ENCODE results near the gene MRAP2.

DNA sequence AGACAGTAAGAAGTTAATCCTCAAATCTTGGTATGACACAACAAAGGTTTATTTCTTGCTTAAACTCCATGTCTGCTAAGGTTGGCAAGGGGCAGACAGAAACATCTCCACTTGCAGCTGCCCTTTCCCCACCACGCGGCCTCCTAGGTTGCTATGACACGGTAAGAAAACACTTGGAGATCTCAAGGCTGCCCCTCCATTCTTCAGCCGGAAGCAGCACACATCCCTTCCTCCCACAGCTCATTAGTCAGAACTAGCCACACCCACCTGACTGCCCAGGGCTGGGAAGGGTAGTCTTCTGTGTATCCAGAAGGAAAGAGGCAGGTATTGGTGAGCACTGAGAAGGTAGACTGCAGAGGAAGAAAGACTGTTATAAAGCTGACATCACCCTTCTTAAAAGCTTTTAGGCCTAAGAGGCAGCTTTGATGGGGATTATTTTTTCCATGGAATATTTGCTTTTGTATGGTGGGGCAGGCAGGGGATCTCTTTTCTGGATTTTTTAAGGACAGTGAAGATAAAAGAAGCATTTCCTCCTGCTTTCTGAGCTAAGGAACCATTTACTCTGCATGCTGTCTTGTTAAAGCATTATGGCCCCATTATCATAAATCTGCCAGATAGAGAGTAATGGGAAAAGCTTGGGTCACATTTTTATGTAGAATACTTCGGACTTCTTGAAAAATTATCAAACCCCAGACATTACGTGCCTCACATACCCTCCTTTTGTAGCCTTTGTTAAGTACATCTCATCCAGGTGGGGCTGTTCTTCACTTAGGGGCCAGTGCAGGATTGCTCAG, 41.6 kb downstream of the MRAP2 start:
- TF ChIP-seq EZH2 (conservative IDR thresholded peaks at IDR 0.05; ENCODE audit: low read depth, low read length) (no peak), MEF2D (CRISPR knock-in tag; IDR thresholded peaks at IDR 0.05) (no peak), HOMEZ (CRISPR knock-in tag; IDR thresholded peaks at IDR 0.05; ENCODE audit: low read depth) (no peak), CHD2 (IDR thresholded peaks at IDR 0.05; ENCODE audit: low read depth, low read length) (no peak), TAF1 (CRISPR knock-in tag; IDR thresholded peaks at IDR 0.05) (no peak), SNRNP70 (IDR thresholded peaks at IDR 0.05; ENCODE audit: low read depth, low read length) (no peak), HNRNPUL1 (IDR thresholded peaks at IDR 0.05; ENCODE audit: low read depth, low read length) (no peak), GABPA (IDR thresholded peaks at IDR 0.05; ENCODE audit: low read depth, low read length) (no peak), GABPA (CRISPR knock-in tag; IDR thresholded peaks at IDR 0.05; ENCODE audit: low read depth) (no peak)
- TF ChIP-seq, protein P1, sequence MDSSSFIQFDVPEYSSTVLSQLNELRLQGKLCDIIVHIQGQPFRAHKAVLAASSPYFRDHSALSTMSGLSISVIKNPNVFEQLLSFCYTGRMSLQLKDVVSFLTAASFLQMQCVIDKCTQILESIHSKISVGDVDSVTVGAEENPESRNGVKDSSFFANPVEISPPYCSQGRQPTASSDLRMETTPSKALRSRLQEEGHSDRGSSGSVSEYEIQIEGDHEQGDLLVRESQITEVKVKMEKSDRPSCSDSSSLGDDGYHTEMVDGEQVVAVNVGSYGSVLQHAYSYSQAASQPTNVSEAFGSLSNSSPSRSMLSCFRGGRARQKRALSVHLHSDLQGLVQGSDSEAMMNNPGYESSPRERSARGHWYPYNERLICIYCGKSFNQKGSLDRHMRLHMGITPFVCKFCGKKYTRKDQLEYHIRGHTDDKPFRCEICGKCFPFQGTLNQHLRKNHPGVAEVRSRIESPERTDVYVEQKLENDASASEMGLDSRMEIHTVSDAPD (CRISPR knock-in tag; IDR thresholded peaks at IDR 0.05) = no peak
